HepG2 (cell line): Measurements from ENCODE around the gene GAGE10. TPM values are rescaled to one million over a fixed set of nuclear protein-coding genes. Genes with fewer than 3 reads are reported as not detected.

Experiments used
- ATAC-seq: fragments of 200-7000 bp; cut with Tn5 transposase; 3 replicates; pipeline ENCODE4 v1.9.1; 2020; ENCODE audit warnings: mild to moderate bottlenecking, moderate library complexity
- BruUV-seq: library from RNA; stranded (reverse); fragments of 400-500 nt; replicated peaks from 2 replicates; lab custom pipeline; 2021; lab: Mats Ljungman, UMichigan
- CTCF ChIA-PET: fragments of 300-600 bp; formaldehyde crosslinking; extraction: SDS; loops from one replicate; lab custom pipeline; 2021; ENCODE audit warnings: low total read pairs, inconsistent platforms, low intra/inter-chr PET ratio; lab: Yijun Ruan, JAX
- POLR2A ChIA-PET: fragments of 350-600 bp; sonication (Branson Sonifier 250); formaldehyde crosslinking; loops from one replicate; lab custom pipeline; 2020; ENCODE audit warnings: antibody characterized with exemption, inconsistent platforms; lab: Yijun Ruan, JAX
- DNase-seq: peaks from one replicate; pipeline ENCODE4 v3.0.0-alpha.2; 2015; ENCODE audit warnings: low spot score
- FAIRE-seq: peaks from 3 replicates; lab custom pipeline; 2011; peaks lifted over from hg19 to GRCh38; lab: Jason Lieb, UNC
- H2AFZ ChIP-seq: one replicate; pipeline ENCODE4 v1.6.1; 2011; ENCODE audit warnings: low read length, inconsistent platforms
- H3K27ac ChIP-seq: fragments of 300-600 bp; 3 replicates; pipeline ENCODE4 v1.8.0; 2011; ENCODE audit warnings: mixed run types, mild to moderate bottlenecking, mixed read lengths, low read length, inconsistent platforms; ENCODE audit not compliant: insufficient read depth; ENCODE audit errors: extremely low read length
- H3K27me3 ChIP-seq, 2 experiments: fragments of 200-600 bp in 1 of 2; 2 replicates in 1 of 2; 3 replicates in 1 of 2; pipeline versions ENCODE4 v1.6.0 to v1.8.0; 2011; ENCODE audit warnings: low read length in 2 of 2, mild to moderate bottlenecking in 2 of 2, moderate library complexity in 2 of 2, inconsistent platforms in 1 of 2; ENCODE audit not compliant: insufficient read depth in 2 of 2, control insufficient read depth in 1 of 2
- H3K36me3 ChIP-seq, 2 experiments: fragments of 200-600 bp in 1 of 2; replicated peaks in 1 of 2; 2 replicates in 1 of 2; 3 replicates in 1 of 2; pipeline versions ENCODE4 v1.5.1 to v1.8.0; 2011; ENCODE audit warnings: low read length in 2 of 2, inconsistent platforms in 1 of 2; ENCODE audit not compliant: insufficient read depth in 2 of 2, control insufficient read depth in 1 of 2
- H3K4me1 ChIP-seq: 2 replicates; pipeline ENCODE4 v1.5.1; 2012; ENCODE audit warnings: low read length, inconsistent platforms; ENCODE audit not compliant: insufficient read depth
- H3K4me2 ChIP-seq: 2 replicates; pipeline ENCODE4 v1.6.0; 2011; ENCODE audit warnings: low read depth, low read length, inconsistent platforms
- H3K4me3 ChIP-seq, 3 experiments: fragments of 200-600 bp in 1 of 3; sonication (generic), shearing (Covaris generic) in 1 of 3; replicated peaks in 1 of 3; 2 replicates each; pipeline ENCODE4 v1.5.1; 2011 to 2016; ENCODE audit warnings: low read length in 3 of 3, inconsistent platforms in 2 of 3, low read depth in 2 of 3, mild to moderate bottlenecking in 2 of 3, control low read depth in 1 of 3, mixed read lengths in 1 of 3; ENCODE audit not compliant: insufficient read depth in 1 of 3
- H3K79me2 ChIP-seq: one replicate; pipeline ENCODE4 v1.6.1; 2011; ENCODE audit warnings: low read length, inconsistent platforms; ENCODE audit not compliant: insufficient read depth
- H3K9ac ChIP-seq: 2 replicates; pipeline ENCODE4 v1.6.0; 2011; ENCODE audit warnings: mild to moderate bottlenecking, low read depth, low read length, inconsistent platforms; ENCODE audit not compliant: insufficient read depth
- H3K9me3 ChIP-seq: 2 replicates; pipeline ENCODE4 v1.5.1; 2012; ENCODE audit warnings: mild to moderate bottlenecking, low read length
- H4K20me1 ChIP-seq: 2 replicates; pipeline ENCODE4 v1.6.0; 2011; ENCODE audit warnings: inconsistent platforms, mild to moderate bottlenecking, low read length, moderate library complexity; ENCODE audit not compliant: insufficient read depth
- ARHGAP35 ChIP-seq: sonication (generic); formaldehyde crosslinking; IDR thresholded peaks from 2 replicates; pipeline ENCODE4 v1.9.0; 2022; ENCODE audit warnings: mild to moderate bottlenecking, inconsistent platforms, moderate library complexity, missing genetic modification reagents, borderline replicate concordance
- ATM ChIP-seq: fragments of 450-650 bp; IDR thresholded peaks from 2 replicates; pipeline ENCODE4 v1.7.1; 2017; ENCODE audit warnings: mild to moderate bottlenecking, borderline replicate concordance
- CBFB ChIP-seq: sonication (generic); formaldehyde crosslinking; IDR thresholded peaks from 2 replicates; pipeline ENCODE4 v1.4.0; 2020; ENCODE audit warnings: missing genetic modification reagents
- FOXK2 ChIP-seq: fragments of 450-650 bp; IDR thresholded peaks from 2 replicates; pipeline ENCODE4 v1.6.1; 2016
- IRF9 ChIP-seq: sonication (generic); formaldehyde crosslinking; IDR thresholded peaks from 2 replicates; pipeline ENCODE4 v1.8.0; 2022; ENCODE audit warnings: missing genetic modification reagents, mild to moderate bottlenecking, borderline replicate concordance
- MLLT10 ChIP-seq: sonication (generic); formaldehyde crosslinking; IDR thresholded peaks from 2 replicates; pipeline ENCODE4 v1.4.0; 2020; ENCODE audit warnings: missing genetic modification reagents
- RFXAP ChIP-seq: sonication (generic); formaldehyde crosslinking; IDR thresholded peaks from 2 replicates; pipeline ENCODE4 v1.4.0; 2020; ENCODE audit warnings: missing genetic modification reagents, borderline replicate concordance
- SOX6 ChIP-seq, 2 experiments: fragments of 450-650 bp in 1 of 2; sonication (generic) in 1 of 2; formaldehyde crosslinking in 1 of 2; IDR thresholded peaks; 2 replicates each; pipeline versions ENCODE4 v1.4.0 to v1.6.1; 2017 to 2020; ENCODE audit warnings: antibody characterized with exemption in 1 of 2, mild to moderate bottlenecking in 1 of 2, missing genetic modification reagents in 1 of 2
- ZC3H4 ChIP-seq: sonication (generic); formaldehyde crosslinking; IDR thresholded peaks from 2 replicates; pipeline ENCODE4 v1.4.0; 2020; ENCODE audit warnings: missing genetic modification reagents, borderline replicate concordance
- ZEB1 ChIP-seq: IDR thresholded peaks from 2 replicates; pipeline ENCODE4 v1.6.1; 2012; ENCODE audit warnings: mild to moderate bottlenecking, low read depth, inconsistent platforms; ENCODE audit not compliant: insufficient replicate concordance
- ZNF180 ChIP-seq: sonication (generic); formaldehyde crosslinking; IDR thresholded peaks from 2 replicates; pipeline ENCODE4 v1.4.0; 2020; ENCODE audit warnings: low read depth, missing genetic modification reagents, borderline replicate concordance
- ZNF20 ChIP-seq: sonication (generic); formaldehyde crosslinking; IDR thresholded peaks from 2 replicates; pipeline ENCODE4 v1.4.0; 2020; ENCODE audit warnings: mild to moderate bottlenecking, moderate library complexity, missing genetic modification reagents
- ZNF30 ChIP-seq: sonication (generic); formaldehyde crosslinking; IDR thresholded peaks from 2 replicates; pipeline ENCODE4 v1.5.0; 2020; ENCODE audit warnings: mild to moderate bottlenecking, missing genetic modification reagents
- ZNF496 ChIP-seq: sonication (generic); formaldehyde crosslinking; IDR thresholded peaks from 2 replicates; pipeline ENCODE4 v1.8.1; 2023; ENCODE audit warnings: mild to moderate bottlenecking, moderate library complexity, missing genetic modification reagents; ENCODE audit not compliant: insufficient replicate concordance
- ZNF510 ChIP-seq: sonication (generic); formaldehyde crosslinking; IDR thresholded peaks from 2 replicates; pipeline ENCODE4 v1.4.0; 2020; ENCODE audit warnings: low read depth, mild to moderate bottlenecking, missing genetic modification reagents
- ZNF543 ChIP-seq: sonication (generic); formaldehyde crosslinking; IDR thresholded peaks from 2 replicates; pipeline ENCODE4 v1.4.0; 2020; ENCODE audit warnings: mild to moderate bottlenecking, missing genetic modification reagents
- ZNF563 ChIP-seq: sonication (generic); formaldehyde crosslinking; IDR thresholded peaks from 2 replicates; pipeline ENCODE4 v1.8.0; 2022; ENCODE audit warnings: mild to moderate bottlenecking, moderate library complexity, missing genetic modification reagents
- ZNF674 ChIP-seq: sonication (generic); formaldehyde crosslinking; IDR thresholded peaks from 2 replicates; pipeline ENCODE4 v1.5.0; 2020; ENCODE audit warnings: low read depth, mild to moderate bottlenecking, missing genetic modification reagents
- WGBS: methylation state at CpG from one replicate; pipeline ENCODE4 v1.1.6; 2017; ENCODE audit warnings: low lambda C conversion rate; 5-methylcytosine and 5-hydroxymethylcytosine counted together
- in situ Hi-C: cut with HindIII; loops from 2 replicates; pipeline ENCODE4 v1.10.0; 2017; ENCODE audit warnings: low pct_unique_long_range_greater_than_20kb; ENCODE audit not compliant: extremely low pct_ligation_motif_present
- intact Hi-C: fragments of 100-400 bp; cut with micrococcal nuclease; formaldehyde crosslinking; loops from one replicate; pipeline ENCODE4 v1.10.0; 2022; ENCODE audit not compliant: unreplicated experiment
- polyA plus RNA-seq, 8 experiments: library from polyadenylated mRNA; depleted of rRNA in 3 of 8; stranded (reverse) in 7 of 8; unstranded in 1 of 8; fragments of >200 nt; fragmentation: Illumina TruSeq in 4 of 8; extraction: Trizol in 4 of 8; gene quantifications; 2 replicates each; pipeline versions ENCODE4 v1.2.1 to v1.2.3, GENCODE V29; 2011 to 2016; ENCODE audit warnings: low read depth in 4 of 8, missing spikeins in 1 of 8, mixed read lengths in 1 of 8; ENCODE audit not compliant: insufficient read depth in 1 of 8
- total RNA-seq, 5 experiments: library from RNA; depleted of rRNA; stranded (reverse); fragments of >200 nt; fragmentation: Illumina TruSeq; extraction: Trizol; gene quantifications; 2 replicates each; pipeline ENCODE4 v1.2.3, GENCODE V29; 2016; ENCODE audit warnings: low read depth in 1 of 5
- TF ChIP-seq, protein P1 (sequence below): conservative IDR thresholded peaks from 2 replicates; pipeline ENCODE4 v1.6.1; 2018; ENCODE audit warnings: missing genetic modification reagents
- TF ChIP-seq, protein P2 (sequence below): IDR thresholded peaks from 2 replicates; pipeline ENCODE4 v1.6.1; 2016; ENCODE audit warnings: low read depth, control low read depth
- TF ChIP-seq, protein P3 (sequence below): IDR thresholded peaks from 2 replicates; pipeline ENCODE4 v1.6.1; 2016; ENCODE audit warnings: missing compliant biosample characterization, missing genetic modification reagents, borderline replicate concordance

The GAGE10 gene
- total and polyA plus RNA-seq, 2 of the 13 experiments (the other 11 are each of a cell fraction or from before 2014, with no cell fraction given): not detected

- TF ChIP-seq ZNF563 (CRISPR knock-in tag) (no peak), ZNF180 (no peak), ARHGAP35 (CRISPR knock-in tag) (no peak), ZNF674 (CRISPR knock-in tag) (no peak), ZNF496 (CRISPR knock-in tag) (no peak), MLLT10 (no peak), CBFB (CRISPR knock-in tag) (no peak)
- TF ChIP-seq, protein P1, sequence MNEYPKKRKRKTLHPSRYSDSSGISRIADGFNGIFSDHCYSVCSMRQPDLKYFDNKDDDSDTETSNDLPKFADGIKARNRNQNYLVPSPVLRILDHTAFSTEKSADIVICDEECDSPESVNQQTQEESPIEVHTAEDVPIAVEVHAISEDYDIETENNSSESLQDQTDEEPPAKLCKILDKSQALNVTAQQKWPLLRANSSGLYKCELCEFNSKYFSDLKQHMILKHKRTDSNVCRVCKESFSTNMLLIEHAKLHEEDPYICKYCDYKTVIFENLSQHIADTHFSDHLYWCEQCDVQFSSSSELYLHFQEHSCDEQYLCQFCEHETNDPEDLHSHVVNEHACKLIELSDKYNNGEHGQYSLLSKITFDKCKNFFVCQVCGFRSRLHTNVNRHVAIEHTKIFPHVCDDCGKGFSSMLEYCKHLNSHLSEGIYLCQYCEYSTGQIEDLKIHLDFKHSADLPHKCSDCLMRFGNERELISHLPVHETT (CRISPR knock-in tag): no peak
- TF ChIP-seq, protein P2, sequence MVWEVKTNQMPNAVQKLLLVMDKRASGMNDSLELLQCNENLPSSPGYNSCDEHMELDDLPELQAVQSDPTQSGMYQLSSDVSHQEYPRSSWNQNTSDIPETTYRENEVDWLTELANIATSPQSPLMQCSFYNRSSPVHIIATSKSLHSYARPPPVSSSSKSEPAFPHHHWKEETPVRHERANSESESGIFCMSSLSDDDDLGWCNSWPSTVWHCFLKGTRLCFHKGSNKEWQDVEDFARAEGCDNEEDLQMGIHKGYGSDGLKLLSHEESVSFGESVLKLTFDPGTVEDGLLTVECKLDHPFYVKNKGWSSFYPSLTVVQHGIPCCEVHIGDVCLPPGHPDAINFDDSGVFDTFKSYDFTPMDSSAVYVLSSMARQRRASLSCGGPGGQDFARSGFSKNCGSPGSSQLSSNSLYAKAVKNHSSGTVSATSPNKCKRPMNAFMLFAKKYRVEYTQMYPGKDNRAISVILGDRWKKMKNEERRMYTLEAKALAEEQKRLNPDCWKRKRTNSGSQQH (CRISPR knock-in tag): no peak
These were observed at the start of gene GAGE10 (continued) for GRCh38 chrX:49303346-49303745.

DNA sequence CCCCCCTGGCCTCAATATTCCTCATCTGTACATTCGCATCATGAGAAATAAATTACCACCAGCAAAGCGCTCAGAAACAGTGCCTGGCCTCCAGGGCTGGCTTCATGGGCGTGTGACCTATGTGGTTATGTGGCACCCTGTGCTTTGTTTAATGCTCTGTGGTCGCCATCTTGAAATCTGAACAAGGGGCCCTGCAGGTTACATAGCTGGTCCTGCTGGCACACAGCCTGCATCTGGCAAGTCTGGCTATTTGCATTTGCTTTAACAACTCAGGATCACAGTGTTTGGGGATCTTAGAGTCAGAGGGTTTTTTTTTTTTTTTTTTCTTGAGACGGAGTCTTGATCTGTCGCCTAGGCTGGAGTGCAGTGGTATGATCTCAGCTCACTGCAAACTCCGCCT is 48.8 kb upstream of the GAGE10 start:
- 100% methylated on average over 4 of the region's 7 CpGs for WGBS
- Histone ChIP-seq H3K27me3 (no peaks in the 10 kb centered on the region), H4K20me1 (no peaks in the 10 kb centered on the region), H3K4me3 (no peak overlapping the region), H3K36me3 (no peaks in the 10 kb centered on the region), H3K79me2 (no peaks in the 10 kb centered on the region), H3K9ac (no peak overlapping the region), H3K4me1 (peaks cover 11% of the 10 kb centered on the region), H2AFZ (no peak overlapping the region), H3K9me3 (no peaks in the 10 kb centered on the region), H3K4me2 (no peak overlapping the region), H3K27ac (no peak overlapping the region)
- ATAC-seq (no peak), FAIRE-seq (no peak), DNase-seq (no peak)
- POLR2A ChIA-PET: no interaction called here
- CTCF ChIA-PET: no interaction called here
- intact Hi-C loops: no loop called here
- TF ChIP-seq FOXK2 (no peak), SOX6 (IDR thresholded peaks at IDR 0.05) (no peak), SOX6 (CRISPR knock-in tag; IDR thresholded peaks at IDR 0.05) (no peak), ZNF510 (CRISPR knock-in tag) (no peak), IRF9 (CRISPR knock-in tag) (no peak), ATM (no peak), RFXAP (CRISPR knock-in tag) (no peak), ZNF543 (CRISPR knock-in tag) (no peak), ZC3H4 (CRISPR knock-in tag) (no peak), ZNF30 (CRISPR knock-in tag) (no peak), ZNF20 (no peak), ZEB1 (no peak)
- TF ChIP-seq, protein P3, sequence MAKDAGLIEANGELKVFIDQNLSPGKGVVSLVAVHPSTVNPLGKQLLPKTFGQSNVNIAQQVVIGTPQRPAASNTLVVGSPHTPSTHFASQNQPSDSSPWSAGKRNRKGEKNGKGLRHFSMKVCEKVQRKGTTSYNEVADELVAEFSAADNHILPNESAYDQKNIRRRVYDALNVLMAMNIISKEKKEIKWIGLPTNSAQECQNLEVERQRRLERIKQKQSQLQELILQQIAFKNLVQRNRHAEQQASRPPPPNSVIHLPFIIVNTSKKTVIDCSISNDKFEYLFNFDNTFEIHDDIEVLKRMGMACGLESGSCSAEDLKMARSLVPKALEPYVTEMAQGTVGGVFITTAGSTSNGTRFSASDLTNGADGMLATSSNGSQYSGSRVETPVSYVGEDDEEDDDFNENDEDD (CRISPR knock-in tag): no peak
- in situ Hi-C loops: no loop called here
- no TSS peak for BruUV-seq
